WTC11 (cell line): ENCODE results near the gene PTCH1. TPM values are rescaled to one million over a fixed set of nuclear protein-coding genes. Genes with fewer than 3 reads are reported as not detected.

Source experiments
- ATAC-seq: fragments of 200-7000 bp; cut with Tn5 transposase; 2 replicates; pipeline ENCODE4 v1.10.0; 2021; ENCODE audit warnings: mild to moderate bottlenecking, moderate library complexity
- CTCF ChIA-PET: fragments of 300-600 bp; sonication (Branson Sonifier 250); formaldehyde crosslinking; loops from one replicate; lab custom pipeline; 2021; ENCODE audit warnings: antibody characterized with exemption; lab: Charles Lee
- POLR2A ChIA-PET: fragments of 350-600 bp; sonication (Branson Sonifier 250); formaldehyde crosslinking; loops from one replicate; lab custom pipeline; 2021; ENCODE audit warnings: antibody characterized with exemption; lab: Charles Lee
- DNase-seq: peaks from one replicate; pipeline ENCODE4 v3.0.0; 2021; ENCODE audit warnings: low spot score
- H3K27ac Mint-ChIP-seq: 2 replicates; pipeline ENCODE4 v1.8.0; 2021; ENCODE audit warnings: mixed read lengths
- H3K27me3 Mint-ChIP-seq: 2 replicates; pipeline ENCODE4 v1.8.0; 2021; ENCODE audit warnings: low read depth, mild to moderate bottlenecking, moderate library complexity, mixed read lengths
- H3K36me3 Mint-ChIP-seq: 2 replicates; pipeline ENCODE4 v1.8.0; 2021; ENCODE audit warnings: mixed read lengths
- H3K4me1 Mint-ChIP-seq: 2 replicates; pipeline ENCODE4 v1.8.0; 2022; ENCODE audit warnings: mixed read lengths
- H3K4me3 Mint-ChIP-seq: 2 replicates; pipeline ENCODE4 v1.8.0; 2021; ENCODE audit warnings: mild to moderate bottlenecking, moderate library complexity, mixed read lengths
- H3K9me3 Mint-ChIP-seq: 2 replicates; pipeline ENCODE4 v1.8.0; 2021; ENCODE audit warnings: mixed read lengths
- EMX1 ChIP-seq: fragments of 250-450 bp; sonication (Bioruptor Pico); IDR thresholded peaks from 2 replicates; pipeline ENCODE4 v1.8.0; 2021; ENCODE audit warnings: mild to moderate bottlenecking
- FOXJ3 ChIP-seq: sonication (generic); formaldehyde crosslinking; IDR thresholded peaks from 2 replicates; pipeline ENCODE4 v1.9.0; 2021; ENCODE audit warnings: missing genetic modification reagents, mild to moderate bottlenecking, borderline replicate concordance
- MXD4 ChIP-seq: fragments of 250-450 bp; sonication (Bioruptor Pico); IDR thresholded peaks from 2 replicates; pipeline ENCODE4 v1.8.0; 2021; ENCODE audit warnings: mild to moderate bottlenecking, moderate library complexity, borderline replicate concordance
- NR1H2 ChIP-seq: sonication (generic); formaldehyde crosslinking; IDR thresholded peaks from 2 replicates; pipeline ENCODE4 v1.9.0; 2021; ENCODE audit warnings: mild to moderate bottlenecking, moderate library complexity, missing genetic modification reagents
- NR2C2 ChIP-seq: sonication (generic); formaldehyde crosslinking; IDR thresholded peaks from 2 replicates; pipeline ENCODE4 v1.8.0; 2022; ENCODE audit warnings: mild to moderate bottlenecking, missing genetic modification reagents
- PRRX2 ChIP-seq: fragments of 250-450 bp; sonication (Bioruptor Pico); IDR thresholded peaks from 2 replicates; pipeline ENCODE4 v1.8.0; 2021; ENCODE audit warnings: mild to moderate bottlenecking
- RORB ChIP-seq: fragments of 250-450 bp; sonication (Bioruptor Pico); IDR thresholded peaks from 2 replicates; pipeline ENCODE4 v1.9.0; 2021; ENCODE audit warnings: mild to moderate bottlenecking
- TEAD1 ChIP-seq: sonication (generic); formaldehyde crosslinking; IDR thresholded peaks from 2 replicates; pipeline ENCODE4 v1.8.0; 2022; ENCODE audit warnings: mild to moderate bottlenecking, missing genetic modification reagents
- ZBTB21 ChIP-seq: sonication (generic); formaldehyde crosslinking; IDR thresholded peaks from 2 replicates; pipeline ENCODE4 v1.8.1; 2023; ENCODE audit warnings: mild to moderate bottlenecking, missing genetic modification reagents, borderline replicate concordance
- ZNF121 ChIP-seq: sonication (generic); formaldehyde crosslinking; IDR thresholded peaks from 2 replicates; pipeline ENCODE4 v1.8.0; 2023; ENCODE audit warnings: missing genetic modification reagents
- ZNF281 ChIP-seq: sonication (generic); formaldehyde crosslinking; IDR thresholded peaks from 2 replicates; pipeline ENCODE4 v1.8.0; 2023; ENCODE audit warnings: mild to moderate bottlenecking, missing genetic modification reagents
- ZNF671 ChIP-seq: fragments of 250-450 bp; sonication (Bioruptor Pico); IDR thresholded peaks from 2 replicates; pipeline ENCODE4 v1.8.0; 2021; ENCODE audit warnings: mild to moderate bottlenecking
- total RNA-seq: library from RNA; stranded (reverse); gene quantifications from 3 replicates; pipeline ENCODE4 v1.2.3, GENCODE V29; 2021
- TF ChIP-seq, protein P1 (sequence below): fragments of 250-450 bp; sonication (Bioruptor Pico); IDR thresholded peaks from 2 replicates; pipeline ENCODE4 v2.1.2; 2022; ENCODE audit warnings: mild to moderate bottlenecking, moderate library complexity
- TF ChIP-seq, protein P2 (sequence below): sonication (generic); formaldehyde crosslinking; IDR thresholded peaks from 2 replicates; pipeline ENCODE4 v1.8.0; 2022; ENCODE audit warnings: missing genetic modification reagents
- TF ChIP-seq, protein P3 (sequence below): sonication (generic); formaldehyde crosslinking; IDR thresholded peaks from 2 replicates; pipeline ENCODE4 v1.8.0; 2022; ENCODE audit warnings: mild to moderate bottlenecking, missing genetic modification reagents
- TF ChIP-seq, protein P4 (sequence below): sonication (generic); formaldehyde crosslinking; IDR thresholded peaks from 2 replicates; pipeline ENCODE4 v1.8.1; 2022; ENCODE audit warnings: low read depth, mild to moderate bottlenecking, moderate library complexity, missing genetic modification reagents, borderline replicate concordance
- TF ChIP-seq, protein P5 (sequence below): sonication (generic); formaldehyde crosslinking; IDR thresholded peaks from 2 replicates; pipeline ENCODE4 v1.8.1; 2022; ENCODE audit warnings: missing genetic modification reagents, borderline replicate concordance

PTCH1 gene
- total RNA-seq, 1 experiment from 2014 or later, result 38.0 TPM

- TF ChIP-seq, protein P1, sequence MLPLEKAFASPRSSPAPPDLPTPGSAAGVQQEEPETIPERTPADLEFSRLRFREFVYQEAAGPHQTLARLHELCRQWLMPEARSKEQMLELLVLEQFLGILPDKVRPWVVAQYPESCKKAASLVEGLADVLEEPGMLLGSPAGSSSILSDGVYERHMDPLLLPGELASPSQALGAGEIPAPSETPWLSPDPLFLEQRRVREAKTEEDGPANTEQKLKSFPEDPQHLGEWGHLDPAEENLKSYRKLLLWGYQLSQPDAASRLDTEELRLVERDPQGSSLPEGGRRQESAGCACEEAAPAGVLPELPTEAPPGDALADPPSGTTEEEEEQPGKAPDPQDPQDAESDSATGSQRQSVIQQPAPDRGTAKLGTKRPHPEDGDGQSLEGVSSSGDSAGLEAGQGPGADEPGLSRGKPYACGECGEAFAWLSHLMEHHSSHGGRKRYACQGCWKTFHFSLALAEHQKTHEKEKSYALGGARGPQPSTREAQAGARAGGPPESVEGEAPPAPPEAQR, result no peak
- TF ChIP-seq, protein P2, sequence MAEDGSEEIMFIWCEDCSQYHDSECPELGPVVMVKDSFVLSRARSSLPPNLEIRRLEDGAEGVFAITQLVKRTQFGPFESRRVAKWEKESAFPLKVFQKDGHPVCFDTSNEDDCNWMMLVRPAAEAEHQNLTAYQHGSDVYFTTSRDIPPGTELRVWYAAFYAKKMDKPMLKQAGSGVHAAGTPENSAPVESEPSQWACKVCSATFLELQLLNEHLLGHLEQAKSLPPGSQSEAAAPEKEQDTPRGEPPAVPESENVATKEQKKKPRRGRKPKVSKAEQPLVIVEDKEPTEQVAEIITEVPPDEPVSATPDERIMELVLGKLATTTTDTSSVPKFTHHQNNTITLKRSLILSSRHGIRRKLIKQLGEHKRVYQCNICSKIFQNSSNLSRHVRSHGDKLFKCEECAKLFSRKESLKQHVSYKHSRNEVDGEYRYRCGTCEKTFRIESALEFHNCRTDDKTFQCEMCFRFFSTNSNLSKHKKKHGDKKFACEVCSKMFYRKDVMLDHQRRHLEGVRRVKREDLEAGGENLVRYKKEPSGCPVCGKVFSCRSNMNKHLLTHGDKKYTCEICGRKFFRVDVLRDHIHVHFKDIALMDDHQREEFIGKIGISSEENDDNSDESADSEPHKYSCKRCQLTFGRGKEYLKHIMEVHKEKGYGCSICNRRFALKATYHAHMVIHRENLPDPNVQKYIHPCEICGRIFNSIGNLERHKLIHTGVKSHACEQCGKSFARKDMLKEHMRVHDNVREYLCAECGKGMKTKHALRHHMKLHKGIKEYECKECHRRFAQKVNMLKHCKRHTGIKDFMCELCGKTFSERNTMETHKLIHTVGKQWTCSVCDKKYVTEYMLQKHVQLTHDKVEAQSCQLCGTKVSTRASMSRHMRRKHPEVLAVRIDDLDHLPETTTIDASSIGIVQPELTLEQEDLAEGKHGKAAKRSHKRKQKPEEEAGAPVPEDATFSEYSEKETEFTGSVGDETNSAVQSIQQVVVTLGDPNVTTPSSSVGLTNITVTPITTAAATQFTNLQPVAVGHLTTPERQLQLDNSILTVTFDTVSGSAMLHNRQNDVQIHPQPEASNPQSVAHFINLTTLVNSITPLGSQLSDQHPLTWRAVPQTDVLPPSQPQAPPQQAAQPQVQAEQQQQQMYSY (CRISPR knock-in tag), result no peak
- TF ChIP-seq EMX1 (CRISPR knock-in tag), result no peak
- TF ChIP-seq FOXJ3 (CRISPR knock-in tag), result no peak
- no peak for TF ChIP-seq ZNF281 (CRISPR knock-in tag)
- TF ChIP-seq MXD4 (CRISPR knock-in tag), result no peak
- no peak for TF ChIP-seq ZBTB21 (CRISPR knock-in tag)
- TF ChIP-seq ZNF121 (CRISPR knock-in tag), result no peak
- TF ChIP-seq RORB (CRISPR knock-in tag), result no peak
- no peak for TF ChIP-seq PRRX2 (CRISPR knock-in tag)
Observed at GRCh38 chr9:95499847-95500246, 16.9 kb downstream of the PTCH1 start (continued).

DNA sequence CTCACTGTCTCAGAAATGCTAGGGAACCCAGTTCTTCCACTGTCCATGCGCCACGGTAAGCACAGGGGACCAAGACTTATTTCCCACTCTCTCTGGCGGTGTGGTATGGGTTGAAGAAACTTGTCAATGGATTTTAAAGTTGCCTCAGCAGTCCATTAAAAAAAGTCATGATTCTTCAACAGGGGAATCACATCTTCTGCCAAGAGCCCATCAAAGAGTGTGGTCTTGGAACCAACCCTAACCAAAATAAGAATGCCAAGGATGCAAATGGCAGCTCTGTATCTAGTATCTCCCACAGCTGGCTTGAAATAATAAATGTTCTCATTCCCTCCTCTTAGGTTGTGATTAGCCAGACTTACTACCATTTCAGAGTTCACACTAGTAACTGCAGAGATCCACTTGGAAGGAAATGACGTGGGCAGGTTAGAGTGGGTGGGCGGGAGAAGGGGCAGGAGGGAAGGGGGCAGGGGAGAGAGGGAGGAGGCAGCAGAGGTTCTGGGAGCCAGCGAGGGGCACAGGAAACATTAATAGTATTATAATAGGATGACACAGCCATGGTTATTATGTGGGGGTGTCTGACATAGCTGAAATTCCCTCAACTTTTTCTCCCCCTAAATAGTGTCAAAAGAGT is 17.6 kb downstream of the PTCH1 start:
- 0 out of 2 replicates have a peak, but pooled peaks cover 3% of the 10 kb centered on the region for H3K27me3 Mint-ChIP-seq
- POLR2A ChIA-PET, result no interaction called here
- CTCF ChIA-PET, result no interaction called here
- peaks cover 14% of the 10 kb centered on the region for H3K36me3 Mint-ChIP-seq
- no peak overlapping the region for H3K4me3 Mint-ChIP-seq
- H3K9me3 Mint-ChIP-seq, result no peaks in the 10 kb centered on the region
- no peak for DNase-seq
- no peak overlapping the region for H3K27ac Mint-ChIP-seq
- no peak for ATAC-seq
- peaks cover 80% of the 10 kb centered on the region for H3K4me1 Mint-ChIP-seq
- TF ChIP-seq NR2C2 (CRISPR knock-in tag) (no peak), ZNF671 (CRISPR knock-in tag) (no peak), TEAD1 (no peak), ZNF121 (CRISPR knock-in tag) (no peak), ZNF281 (CRISPR knock-in tag) (no peak), NR1H2 (CRISPR knock-in tag) (no peak)
- TF ChIP-seq, protein P3, sequence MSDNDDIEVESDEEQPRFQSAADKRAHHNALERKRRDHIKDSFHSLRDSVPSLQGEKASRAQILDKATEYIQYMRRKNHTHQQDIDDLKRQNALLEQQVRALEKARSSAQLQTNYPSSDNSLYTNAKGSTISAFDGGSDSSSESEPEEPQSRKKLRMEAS (CRISPR knock-in tag), result no peak
- TF ChIP-seq, protein P4, sequence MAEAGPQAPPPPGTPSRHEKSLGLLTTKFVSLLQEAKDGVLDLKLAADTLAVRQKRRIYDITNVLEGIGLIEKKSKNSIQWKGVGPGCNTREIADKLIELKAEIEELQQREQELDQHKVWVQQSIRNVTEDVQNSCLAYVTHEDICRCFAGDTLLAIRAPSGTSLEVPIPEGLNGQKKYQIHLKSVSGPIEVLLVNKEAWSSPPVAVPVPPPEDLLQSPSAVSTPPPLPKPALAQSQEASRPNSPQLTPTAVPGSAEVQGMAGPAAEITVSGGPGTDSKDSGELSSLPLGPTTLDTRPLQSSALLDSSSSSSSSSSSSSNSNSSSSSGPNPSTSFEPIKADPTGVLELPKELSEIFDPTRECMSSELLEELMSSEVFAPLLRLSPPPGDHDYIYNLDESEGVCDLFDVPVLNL (CRISPR knock-in tag), result no peak
- TF ChIP-seq, protein P5, sequence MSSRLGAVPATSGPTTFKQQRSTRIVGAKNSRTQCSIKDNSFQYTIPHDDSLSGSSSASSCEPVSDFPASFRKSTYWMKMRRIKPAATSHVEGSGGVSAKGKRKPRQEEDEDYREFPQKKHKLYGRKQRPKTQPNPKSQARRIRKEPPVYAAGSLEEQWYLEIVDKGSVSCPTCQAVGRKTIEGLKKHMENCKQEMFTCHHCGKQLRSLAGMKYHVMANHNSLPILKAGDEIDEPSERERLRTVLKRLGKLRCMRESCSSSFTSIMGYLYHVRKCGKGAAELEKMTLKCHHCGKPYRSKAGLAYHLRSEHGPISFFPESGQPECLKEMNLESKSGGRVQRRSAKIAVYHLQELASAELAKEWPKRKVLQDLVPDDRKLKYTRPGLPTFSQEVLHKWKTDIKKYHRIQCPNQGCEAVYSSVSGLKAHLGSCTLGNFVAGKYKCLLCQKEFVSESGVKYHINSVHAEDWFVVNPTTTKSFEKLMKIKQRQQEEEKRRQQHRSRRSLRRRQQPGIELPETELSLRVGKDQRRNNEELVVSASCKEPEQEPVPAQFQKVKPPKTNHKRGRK, result no peak
- TF ChIP-seq, protein P2 (CRISPR knock-in tag), result no peak
